Mesendoderm (in vitro differentiated cells): ENCODE measurements around the gene PLEKHO2.
A peak's percentile ranks its signal among the peaks of the same experiment; 100 is the strongest.

Experiments used
- DNase-seq: peaks from one replicate; pipeline ENCODE4 v3.0.0; 2013
- H2AK5ac ChIP-seq: 2 replicates; pipeline ENCODE4 v1.6.1; 2013; ENCODE audit warnings: low read length, inconsistent platforms
- H2BK120ac ChIP-seq: 2 replicates; pipeline ENCODE4 v1.6.1; 2013; ENCODE audit warnings: low read depth, mild to moderate bottlenecking, low read length, moderate library complexity, mixed read lengths
- H2BK15ac ChIP-seq: replicated peaks from 2 replicates; pipeline ENCODE4 v1.6.1; 2013; ENCODE audit warnings: low read depth, mild to moderate bottlenecking, moderate library complexity
- H2BK5ac ChIP-seq: 2 replicates; pipeline ENCODE4 v1.6.1; 2013; ENCODE audit warnings: low read length, inconsistent platforms
- H3K18ac ChIP-seq: 2 replicates; pipeline ENCODE4 v1.6.1; 2013; ENCODE audit warnings: mild to moderate bottlenecking, low read length, mixed read lengths
- H3K23ac ChIP-seq: one replicate; pipeline ENCODE4 v1.6.1; 2013; ENCODE audit warnings: low read length
- H3K27ac ChIP-seq: 2 replicates; pipeline ENCODE4 v1.5.1; 2013; ENCODE audit warnings: low read depth, mild to moderate bottlenecking, inconsistent platforms, low read length, moderate library complexity
- H3K27me3 ChIP-seq: 2 replicates; pipeline ENCODE4 v1.6.1; 2013; ENCODE audit warnings: low read length, control low read depth, mild to moderate bottlenecking, inconsistent platforms; ENCODE audit not compliant: insufficient read depth, poor library complexity
- H3K36me3 ChIP-seq: 2 replicates; pipeline ENCODE4 v1.6.1; 2013; ENCODE audit warnings: low read length, inconsistent platforms; ENCODE audit not compliant: control insufficient read depth, insufficient read depth
- H3K4ac ChIP-seq: one replicate; pipeline ENCODE4 v1.6.1; 2013; ENCODE audit warnings: low read depth, mild to moderate bottlenecking, low read length, moderate library complexity
- H3K4me1 ChIP-seq: 2 replicates; pipeline ENCODE4 v1.6.1; 2013; ENCODE audit warnings: low read depth, low read length, inconsistent platforms; ENCODE audit not compliant: control insufficient read depth
- H3K4me2 ChIP-seq: 2 replicates; pipeline ENCODE4 v1.6.1; 2013; ENCODE audit warnings: low read length
- H3K4me3 ChIP-seq: 2 replicates; pipeline ENCODE4 v1.5.1; 2013; ENCODE audit warnings: mild to moderate bottlenecking, low read length
- H3K56ac ChIP-seq: one replicate; pipeline ENCODE4 v1.6.1; 2013; ENCODE audit warnings: low read length
- H3K79me1 ChIP-seq: 2 replicates; pipeline ENCODE4 v1.6.1; 2013; ENCODE audit warnings: low read length, inconsistent platforms
- H3K79me2 ChIP-seq: 2 replicates; pipeline ENCODE4 v1.6.1; 2013; ENCODE audit warnings: mild to moderate bottlenecking, low read length; ENCODE audit not compliant: control insufficient read depth, insufficient read depth
- H3K9ac ChIP-seq: 2 replicates; pipeline ENCODE4 v1.6.1; 2013; ENCODE audit warnings: low read length, inconsistent platforms
- H4K5ac ChIP-seq: one replicate; pipeline ENCODE4 v1.6.1; 2013; ENCODE audit warnings: low read length
- H4K8ac ChIP-seq: one replicate; pipeline ENCODE4 v1.6.1; 2013; ENCODE audit warnings: low read depth, mild to moderate bottlenecking, control low read depth, low read length, moderate library complexity
- WGBS: extraction: QIAGEN DNeasy Blood & Tissue Kit; methylation state at CpG from one replicate; pipeline ENCODE4 v1.1.7; 2013; ENCODE audit warnings: low lambda C conversion rate, missing lambda C conversion rate; ENCODE audit not compliant: insufficient coverage; ENCODE audit errors: extremely low coverage; 5-methylcytosine and 5-hydroxymethylcytosine counted together

PLEKHO2 gene

GRCh38 chr15:64807751-64808222 is 33.9 kb upstream of the PLEKHO2 start:
- Histone ChIP-seq H3K18ac (peak overlapping the region; percentile 82), H3K4ac (peak overlapping the region; percentile 85), H2BK5ac (no peak overlapping the region), H2AK5ac (no peak overlapping the region), H3K9ac (peak overlapping the region; percentile 40), H4K8ac (no peak overlapping the region), H3K4me1 (peaks cover 20% of the 10 kb centered on the region), H3K23ac (no peak overlapping the region), H3K79me2 (no peaks in the 10 kb centered on the region), H3K36me3 (no peaks in the 10 kb centered on the region), H2BK15ac (no peak overlapping the region), H3K27ac (peak overlapping the region; percentile 63), H2BK120ac (peak overlapping the region; percentile 62), H3K27me3 (no peaks in the 10 kb centered on the region), H3K4me3 (no peak overlapping the region), H4K5ac (no peak overlapping the region), H3K79me1 (no peaks in the 10 kb centered on the region), H3K56ac (peak overlapping the region; percentile 69), H3K4me2 (no peak overlapping the region)
- no CpG with 5 or more reads among the region's 6 CpGs for WGBS
- peak; percentile 74 for DNase-seq

- H3K4me1 ChIP-seq, result peaks cover 27% of the 10 kb centered on the region
These were observed 32.8 kb upstream of the PLEKHO2 start for GRCh38 chr15:64808785-64809453.

GRCh38 chr15:64809649-64810496 is 31.8 kb upstream of the PLEKHO2 start:
- Histone ChIP-seq H4K8ac (no peak overlapping the region), H2BK5ac (peak overlapping the region; percentile 84), H3K4me2 (peak overlapping the region; percentile 37), H3K4me1 (peaks cover 27% of the 10 kb centered on the region), H3K27ac (peak overlapping the region; percentile 96), H3K4me3 (no peak overlapping the region), H3K56ac (peak overlapping the region; percentile 91), H2BK15ac (no peak overlapping the region), H4K5ac (no peak overlapping the region), H3K4ac (peak overlapping the region; percentile 81), H3K23ac (no peak overlapping the region), H3K79me1 (no peaks in the 10 kb centered on the region), H3K27me3 (no peaks in the 10 kb centered on the region), H2AK5ac (peak overlapping the region; percentile 94), H3K9ac (peak overlapping the region; percentile 60), H3K18ac (peak overlapping the region; percentile 81), H3K79me2 (no peaks in the 10 kb centered on the region), H2BK120ac (peak overlapping the region; percentile 17), H3K36me3 (no peaks in the 10 kb centered on the region)
- no CpG with 5 or more reads among the region's 14 CpGs for WGBS
- DNase-seq, result peak; percentile 93

More at GRCh38 chr15:64808785-64809453, 32.8 kb upstream of the PLEKHO2 start:
- Histone ChIP-seq H3K79me2 (no peaks in the 10 kb centered on the region), H4K8ac (no peak overlapping the region), H3K79me1 (no peaks in the 10 kb centered on the region), H3K18ac (peak overlapping the region; percentile 63), H3K4ac (peak overlapping the region; percentile 71), H3K27me3 (no peaks in the 10 kb centered on the region), H2BK5ac (peak overlapping the region; percentile 94), H3K27ac (peak overlapping the region; percentile 81), H4K5ac (no peak overlapping the region), H2BK120ac (no peak overlapping the region), H3K4me2 (peak overlapping the region; percentile 13), H2BK15ac (no peak overlapping the region), H3K36me3 (no peaks in the 10 kb centered on the region), H3K56ac (peak overlapping the region; percentile 91), H3K9ac (peak overlapping the region; percentile 56), H2AK5ac (no peak overlapping the region), H3K23ac (no peak overlapping the region), H3K4me3 (no peak overlapping the region)
- no CpG with 5 or more reads among the region's 10 CpGs for WGBS
- peak; percentile 79 for DNase-seq

GRCh38 chr15:64810497-64811326 is 31.0 kb upstream of the PLEKHO2 start:
- peak overlapping the region; percentile 96 for H3K27ac ChIP-seq
- no peak overlapping the region for H2BK15ac ChIP-seq
- no peak overlapping the region for H3K23ac ChIP-seq
- H4K8ac ChIP-seq, result no peak overlapping the region
- no peaks in the 10 kb centered on the region for H3K27me3 ChIP-seq
- H3K4ac ChIP-seq, result peak overlapping the region; percentile 81
- peak overlapping the region; percentile 37 for H3K4me2 ChIP-seq
- peaks cover 2% of the 10 kb centered on the region for H3K36me3 ChIP-seq
- DNase-seq, result peak; percentile 94
- H3K4me1 ChIP-seq, result peaks cover 27% of the 10 kb centered on the region
- peak overlapping the region; percentile 84 for H3K56ac ChIP-seq
- no CpG with 5 or more reads among the region's 6 CpGs for whole genome bisulfite sequencing
- H3K9ac ChIP-seq, result peak overlapping the region; percentile 60
- H2BK5ac ChIP-seq, result peak overlapping the region; percentile 75
- peak overlapping the region; percentile 17 for H2BK120ac ChIP-seq
- H3K18ac ChIP-seq, result peak overlapping the region; percentile 81
- H3K4me3 ChIP-seq, result no peak overlapping the region
- H4K5ac ChIP-seq, result no peak overlapping the region
- H3K79me1 ChIP-seq, result no peaks in the 10 kb centered on the region
- H2AK5ac ChIP-seq, result peak overlapping the region; percentile 94
- no peaks in the 10 kb centered on the region for H3K79me2 ChIP-seq

GRCh38 chr15:64813075-64813474 is 28.6 kb upstream of the PLEKHO2 start:
- no peak overlapping the region for H3K23ac ChIP-seq
- H3K36me3 ChIP-seq, result peaks cover 3% of the 10 kb centered on the region
- H2AK5ac ChIP-seq, result no peak overlapping the region
- H3K4me2 ChIP-seq, result no peak overlapping the region
- DNase-seq, result peak; percentile 58
- H2BK15ac ChIP-seq, result no peak overlapping the region
- H3K18ac ChIP-seq, result peak overlapping the region; percentile 57
- H2BK120ac ChIP-seq, result peak overlapping the region; percentile 76
- H3K56ac ChIP-seq, result peak overlapping the region; percentile 74
- no peak overlapping the region for H4K8ac ChIP-seq
- no peak overlapping the region for H4K5ac ChIP-seq
- no peaks in the 10 kb centered on the region for H3K79me2 ChIP-seq
- no CpG with 5 or more reads among the region's 6 CpGs for WGBS
- peak overlapping the region; percentile 38 for H3K9ac ChIP-seq
- H3K4me3 ChIP-seq, result no peak overlapping the region
- peaks cover 21% of the 10 kb centered on the region for H3K4me1 ChIP-seq
- H2BK5ac ChIP-seq, result no peak overlapping the region
- peak overlapping the region; percentile 71 for H3K4ac ChIP-seq
- H3K27ac ChIP-seq, result peak overlapping the region; percentile 15
- no peaks in the 10 kb centered on the region for H3K27me3 ChIP-seq
- no peaks in the 10 kb centered on the region for H3K79me1 ChIP-seq
